GM12878 (cell line): ENCODE measurements around the gene MAML3. TPM values are rescaled to one million over a fixed set of nuclear protein-coding genes. Genes with fewer than 3 reads are reported as not detected.

ENCODE experiments used
- ATAC-seq: fragments of 200-7000 bp; cut with Tn5 transposase; 3 replicates; pipeline ENCODE4 v1.9.1; 2020; ENCODE audit warnings: mild to moderate bottlenecking, moderate library complexity
- BruUV-seq: library from RNA; stranded (reverse); fragments of 400-500 nt; replicated peaks from 2 replicates; lab custom pipeline; 2021; lab: Mats Ljungman, UMichigan
- CTCF ChIA-PET: fragments of 300-600 bp; sonication (Branson Sonifier 250); formaldehyde crosslinking; extraction: SDS; loops from one replicate; lab custom pipeline; 2021; ENCODE audit warnings: inconsistent platforms; lab: Yijun Ruan, JAX
- POLR2A ChIA-PET: fragments of 350-600 bp; formaldehyde crosslinking; extraction: SDS; loops from one replicate; lab custom pipeline; 2021; ENCODE audit warnings: inconsistent platforms; lab: Charles Lee
- RAD21 ChIA-PET: fragments of 300-600 bp; sonication (Branson Sonifier 250); formaldehyde crosslinking; loops from one replicate; lab custom pipeline; 2023; ENCODE audit warnings: antibody characterized with exemption; ENCODE audit not compliant: unreplicated experiment; lab: Charles Lee
- SMC1A ChIA-PET: fragments of 300-600 bp; sonication (Branson Sonifier 250); formaldehyde crosslinking; loops from one replicate; lab custom pipeline; 2023; ENCODE audit not compliant: unreplicated experiment, uncharacterized antibody; lab: Charles Lee
- DNase-seq: peaks from one replicate; pipeline ENCODE4 v3.0.0-alpha.2; 2011; ENCODE audit warnings: low read depth, low spot score
- FAIRE-seq: peaks from 3 replicates; lab custom pipeline; 2011; peaks lifted over from hg19 to GRCh38; lab: Jason Lieb, UNC
- H2AFZ ChIP-seq: 2 replicates; pipeline ENCODE4 v1.6.0; 2011; ENCODE audit warnings: low read depth, low read length, control low read depth; ENCODE audit not compliant: control insufficient read depth
- H3K27ac ChIP-seq: 2 replicates; pipeline ENCODE4 v1.5.1; 2011; ENCODE audit warnings: control low read depth; ENCODE audit not compliant: control insufficient read depth, insufficient read depth
- H3K27me3 ChIP-seq, 2 experiments: replicated peaks in 1 of 2; 2 replicates each; pipeline versions ENCODE4 v1.6.0 to v1.6.1; 2011; ENCODE audit warnings: low read length in 1 of 2; ENCODE audit not compliant: control insufficient read depth in 2 of 2, insufficient read depth in 2 of 2
- H3K36me3 ChIP-seq, 2 experiments: 2 replicates each; pipeline ENCODE4 v1.5.1; 2011; ENCODE audit warnings: low read length in 1 of 2; ENCODE audit not compliant: control insufficient read depth in 2 of 2, insufficient read depth in 2 of 2
- H3K4me1 ChIP-seq: 2 replicates; pipeline ENCODE4 v1.6.1; 2011; ENCODE audit warnings: mild to moderate bottlenecking, low read length, moderate library complexity, mixed read lengths; ENCODE audit not compliant: control insufficient read depth, insufficient read depth
- H3K4me2 ChIP-seq: 2 replicates; pipeline ENCODE4 v1.6.0; 2011; ENCODE audit warnings: control low read depth; ENCODE audit not compliant: control insufficient read depth, insufficient read depth
- H3K4me3 ChIP-seq: fragments of 200-600 bp; sonication (generic); 2 replicates; pipeline ENCODE4 v1.5.1; 2016
- H3K79me2 ChIP-seq: 2 replicates; pipeline ENCODE4 v1.6.0; 2011; ENCODE audit warnings: low read length; ENCODE audit not compliant: control insufficient read depth, insufficient read depth
- H3K9ac ChIP-seq: 2 replicates; pipeline ENCODE4 v1.8.0; 2011; ENCODE audit warnings: low read length, control low read depth, mixed read lengths; ENCODE audit not compliant: control insufficient read depth, insufficient read depth
- H3K9me3 ChIP-seq: replicated peaks from 3 replicates; pipeline ENCODE4 v1.5.1; 2011; ENCODE audit warnings: mild to moderate bottlenecking, low read length; ENCODE audit not compliant: control insufficient read depth, insufficient read depth
- H4K20me1 ChIP-seq: 2 replicates; pipeline ENCODE4 v1.6.0; 2011; ENCODE audit not compliant: control insufficient read depth, insufficient read depth
- EGR1 ChIP-seq, 2 experiments: IDR thresholded peaks; 1 replicate in 1 of 2; 2 replicates in 1 of 2; pipeline ENCODE4 v1.6.1; 2011 to 2012; ENCODE audit warnings: low read depth in 2 of 2, low read length in 2 of 2, borderline replicate concordance in 1 of 2, mild to moderate bottlenecking in 1 of 2, moderate library complexity in 1 of 2
- IKZF1 ChIP-seq: fragments of 450-650 bp; conservative IDR thresholded peaks from 2 replicates; pipeline ENCODE4 v1.6.1; 2017; ENCODE audit warnings: antibody characterized with exemption, mild to moderate bottlenecking
- JUND ChIP-seq: IDR thresholded peaks from 2 replicates; pipeline ENCODE4 v1.6.1; 2012; ENCODE audit warnings: low read depth, mild to moderate bottlenecking, low read length, improper control_type of control experiment, moderate library complexity
- MEF2B ChIP-seq: fragments of 450-650 bp; IDR thresholded peaks from 2 replicates; pipeline ENCODE4 v1.6.1; 2018; ENCODE audit warnings: mild to moderate bottlenecking, moderate library complexity; ENCODE audit not compliant: partially characterized antibody, poor library complexity, severe bottlenecking
- NFYB ChIP-seq: IDR thresholded peaks from 2 replicates; pipeline ENCODE4 v1.6.1; 2011; ENCODE audit warnings: low read depth, mild to moderate bottlenecking, low read length, improper control_type of control experiment, moderate library complexity; ENCODE audit not compliant: insufficient read depth
- RCOR1 ChIP-seq: conservative IDR thresholded peaks from 2 replicates; pipeline ENCODE4 v1.6.1; 2012; ENCODE audit warnings: low read depth, low read length, improper control_type of control experiment
- SUPT20H ChIP-seq: IDR thresholded peaks from 2 replicates; pipeline ENCODE4 v1.6.1; 2011; ENCODE audit warnings: low read depth, mild to moderate bottlenecking, low read length, moderate library complexity, borderline replicate concordance; ENCODE audit not compliant: control insufficient read depth
- TCF3 ChIP-seq: IDR thresholded peaks from 2 replicates; pipeline ENCODE4 v1.6.1; 2012; ENCODE audit warnings: low read depth, mild to moderate bottlenecking, low read length, borderline replicate concordance; ENCODE audit not compliant: insufficient read depth
- ZBTB4 ChIP-seq: fragments of 450-650 bp; formaldehyde crosslinking; IDR thresholded peaks from 2 replicates; pipeline ENCODE4 v1.4.0; 2022; ENCODE audit warnings: mild to moderate bottlenecking, moderate library complexity
- WGBS: methylation state at CpG from one replicate; pipeline ENCODE4 v1.1.6; 2016; ENCODE audit warnings: low lambda C conversion rate; ENCODE audit not compliant: insufficient replicate concordance, insufficient coverage; ENCODE audit errors: missing lambda C conversion rate; 5-methylcytosine and 5-hydroxymethylcytosine counted together
- in situ Hi-C: fragments of 300-500 bp; cut with MboI; formaldehyde crosslinking; loops from 9 replicates; pipeline ENCODE4 v1.14.3; 2018; ENCODE audit warnings: mixed read lengths
- intact Hi-C: fragments of 100-400 bp; cut with micrococcal nuclease; formaldehyde crosslinking; loops from one replicate; pipeline ENCODE4 v1.14.2; 2022; ENCODE audit not compliant: unreplicated experiment
- polyA plus RNA-seq, 11 experiments: library from polyadenylated mRNA; depleted of rRNA in 4 of 11; unstranded in 6 of 11; stranded (reverse) in 5 of 11; fragments of >200 nt; fragmentation: Nextera tagmentation in 4 of 11; fragmentation: Illumina TruSeq in 1 of 11; extraction: Ambion mirVana in 4 of 11; extraction: Trizol in 1 of 11; gene quantifications; 1 replicate in 1 of 11; 2 replicates in 10 of 11; pipeline versions ENCODE4 v1.2.1 to v1.2.3, GENCODE V29; 2011 to 2016; ENCODE audit warnings: inconsistent platforms in 2 of 11, missing spikeins in 2 of 11, low read depth in 1 of 11
- total RNA-seq, 4 experiments: library from RNA; depleted of rRNA in 3 of 4; stranded (reverse); fragments of >200 nt in 3 of 4; fragmentation: Illumina TruSeq in 1 of 4; extraction: Trizol in 1 of 4; gene quantifications; 2 replicates each; pipeline versions ENCODE4 v1.2.1 to v1.2.3, GENCODE V29; 2013 to 2021

The MAML3 gene
- total and polyA plus RNA-seq, 10 of the 15 experiments (the other 5 are each of a cell fraction or from before 2014, with no cell fraction given) = under 0.01 to 0.53 (median 0.06) TPM; not detected in 2

GRCh38 chr4:139942241-139942640, 211.7 kb downstream of the MAML3 start:
- FAIRE-seq (no peak), DNase-seq (no peak), ATAC-seq (no peak)
- no peaks in the 10 kb centered on the region for H3K27me3 ChIP-seq
- no peaks in the 10 kb centered on the region for H3K36me3 ChIP-seq
- WGBS = 59% methylated on average over 3 of the region's 3 CpGs
- POLR2A ChIA-PET = no interaction called here
- CTCF ChIA-PET = interaction anchor here (0.6 kb wide), 1 partner anchor 556 kb away, joined by 3 read pairs; no protein-coding TSS in a partner anchor
- TF ChIP-seq IKZF1 = no peak
- no peak for TF ChIP-seq JUND
- no peak for TF ChIP-seq MEF2B
- no peak for TF ChIP-seq NFYB
- TF ChIP-seq ZBTB4 (CRISPR knock-in tag) = no peak
- TF ChIP-seq EGR1 (IDR thresholded peaks at IDR 0.05; ENCODE audit: borderline replicate concordance in 1 of 2, low read depth in 2 of 2, low read length in 2 of 2) = no peak
- no peak for TF ChIP-seq TCF3
- TF ChIP-seq RCOR1 = no peak
- no peak for TF ChIP-seq SUPT20H
- intact Hi-C loops = no loop called here
- SMC1A ChIA-PET = no interaction called here
- no peak overlapping the region for H3K27ac ChIP-seq
- no peaks in the 10 kb centered on the region for H3K79me2 ChIP-seq
- peaks cover 6% of the 10 kb centered on the region; the same call in 1 of the 2 replicates for H3K4me1 ChIP-seq
- H3K9ac ChIP-seq = no peak overlapping the region
- H4K20me1 ChIP-seq = no peaks in the 10 kb centered on the region
- H3K4me3 ChIP-seq = no peak overlapping the region
- no TSS peak for BruUV-seq
- RAD21 ChIA-PET = no interaction called here
- no peak overlapping the region for H2AFZ ChIP-seq
- no peaks in the 10 kb centered on the region for H3K9me3 ChIP-seq
- in situ Hi-C loops = no loop called here
- H3K4me2 ChIP-seq = no peak overlapping the region
